Lung (tissue), 12 donors: ENCODE measurements around the gene HLF. TPM values are rescaled to one million over a fixed set of nuclear protein-coding genes. Genes with fewer than 3 reads are reported as not detected.

Source experiments
- ATAC-seq: fragments of 200-7000 bp; cut with Tn5 transposase; one replicate; pipeline ENCODE4 v1.9.1; 2020; ENCODE audit warnings: moderate number of reproducible peaks; ENCODE audit not compliant: insufficient read depth, low FRiP score
- DNase-seq, 3 donors: peaks; one replicate each; pipeline ENCODE4 v3.0.0-alpha.2; 2013 to 2017
- H3K27ac ChIP-seq, 2 donors: one replicate each; pipeline ENCODE4 v1.5.1; 2013; ENCODE audit warnings: mild to moderate bottlenecking in 2 of 2, moderate library complexity in 2 of 2, control low read depth in 1 of 2, inconsistent platforms in 1 of 2, low read depth in 1 of 2, low read length in 1 of 2
- H3K27me3 ChIP-seq, 3 donors: one replicate each; pipeline ENCODE4 v1.5.1; 2013; ENCODE audit warnings: low read length in 2 of 3; ENCODE audit not compliant: control insufficient read depth in 3 of 3, insufficient read depth in 3 of 3
- H3K36me3 ChIP-seq, 4 donors: one replicate each; pipeline ENCODE4 v1.5.1; 2013; ENCODE audit warnings: low read length in 4 of 4, mild to moderate bottlenecking in 1 of 4, moderate library complexity in 1 of 4; ENCODE audit not compliant: control insufficient read depth in 4 of 4, insufficient read depth in 4 of 4
- H3K4me1 ChIP-seq, 5 donors: one replicate each; pipeline ENCODE4 v1.5.1; 2013; ENCODE audit warnings: low read length in 5 of 5, mild to moderate bottlenecking in 2 of 5, moderate library complexity in 1 of 5; ENCODE audit not compliant: control insufficient read depth in 5 of 5, insufficient read depth in 5 of 5
- H3K4me3 ChIP-seq: one replicate; pipeline ENCODE4 v1.5.1; 2013; ENCODE audit warnings: mild to moderate bottlenecking, control low read depth, moderate library complexity
- H3K9ac ChIP-seq, 2 donors: one replicate each; pipeline ENCODE4 v1.5.1; 2013; ENCODE audit warnings: low read length in 2 of 2, control low read depth in 1 of 2; ENCODE audit not compliant: insufficient read depth in 1 of 2
- H3K9me3 ChIP-seq, 4 donors: one replicate each; pipeline ENCODE4 v1.5.1; 2013; ENCODE audit warnings: low read length in 3 of 4, mild to moderate bottlenecking in 1 of 4, moderate library complexity in 1 of 4; ENCODE audit not compliant: control insufficient read depth in 4 of 4, insufficient read depth in 3 of 4
- WGBS, 2 donors: extraction: QIAGEN DNeasy Blood & Tissue Kit; methylation state at CpG; one replicate each; pipeline ENCODE4 v1.1.7; 2013; 5-methylcytosine and 5-hydroxymethylcytosine counted together
- polyA plus RNA-seq, 2 donors: library from polyadenylated mRNA; stranded (reverse); fragments of 200-250 nt; gene quantifications; one replicate each; pipeline ENCODE4 v1.2.1, GENCODE V29; 2013
- total RNA-seq, 2 donors: library from RNA; depleted of rRNA in 1 of 2; stranded (reverse); fragments of >200 nt in 1 of 2; gene quantifications; one replicate each; pipeline ENCODE4 v1.2.1, GENCODE V29; 2014 to 2021
- TF ChIP-seq, protein P1 (sequence below): IDR thresholded peaks from 2 replicates; pipeline ENCODE4 v1.5.1; 2012; ENCODE audit warnings: mild to moderate bottlenecking; ENCODE audit errors: control extremely low read depth, extremely low read depth
- donor health status: control.
- donor health status: control.
- donor health status: Bipolar disorder and iron deficiency.
- donor health status: healthy.
- donor health status: DM: yes; HTN: yes; CAD: no.

HLF gene
- total and polyA plus RNA-seq, 4 donors: 3.2 to 21.3 (median 7.9) TPM

DNA sequence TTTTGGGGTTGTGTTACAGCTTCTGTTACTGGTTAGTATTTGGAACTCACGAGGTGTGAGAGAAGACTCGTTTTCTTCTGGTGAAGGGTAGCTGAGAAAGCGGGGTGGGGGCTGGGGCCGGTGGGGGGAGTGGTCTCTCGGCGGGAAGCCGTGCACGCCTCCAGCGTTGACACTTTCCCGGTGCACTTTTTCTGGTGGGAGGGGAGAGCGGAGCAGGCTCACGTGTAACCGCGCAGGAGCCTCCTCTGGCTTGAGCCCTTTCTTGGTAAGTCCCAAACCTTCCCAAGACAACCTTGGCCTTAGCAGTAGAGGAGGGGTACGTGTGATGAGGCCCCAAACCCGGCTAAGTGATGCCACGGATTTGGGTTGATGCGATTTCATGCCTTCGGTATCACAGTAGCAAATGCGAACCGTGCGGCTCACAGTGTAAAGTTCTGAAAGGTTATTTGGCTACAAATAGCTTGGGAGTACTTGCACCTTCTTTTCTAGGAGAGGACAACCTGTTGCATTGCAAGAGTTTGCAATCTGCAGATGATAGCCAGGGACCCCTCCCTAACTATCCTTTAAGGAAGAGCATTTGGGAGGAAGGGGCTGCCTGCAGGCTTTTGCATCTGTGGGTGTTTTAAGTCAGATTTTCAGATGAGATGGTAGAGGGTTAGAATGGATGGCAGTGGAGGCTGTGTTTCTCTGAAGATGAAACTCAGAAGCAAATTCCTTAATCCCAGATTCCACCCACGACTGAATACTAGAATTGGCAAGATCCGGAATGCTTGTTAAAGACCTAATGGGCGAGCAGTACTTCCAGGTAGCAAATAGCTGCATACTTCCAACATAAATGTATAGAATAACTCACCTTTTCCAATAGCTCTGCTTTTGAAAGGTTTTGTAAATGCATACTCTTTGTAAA is 1.5 kb downstream of the HLF start:
- DNase-seq (peak; percentile 23 to 33 (median 32)), ATAC-seq (no peak)
- TF ChIP-seq, protein P1, sequence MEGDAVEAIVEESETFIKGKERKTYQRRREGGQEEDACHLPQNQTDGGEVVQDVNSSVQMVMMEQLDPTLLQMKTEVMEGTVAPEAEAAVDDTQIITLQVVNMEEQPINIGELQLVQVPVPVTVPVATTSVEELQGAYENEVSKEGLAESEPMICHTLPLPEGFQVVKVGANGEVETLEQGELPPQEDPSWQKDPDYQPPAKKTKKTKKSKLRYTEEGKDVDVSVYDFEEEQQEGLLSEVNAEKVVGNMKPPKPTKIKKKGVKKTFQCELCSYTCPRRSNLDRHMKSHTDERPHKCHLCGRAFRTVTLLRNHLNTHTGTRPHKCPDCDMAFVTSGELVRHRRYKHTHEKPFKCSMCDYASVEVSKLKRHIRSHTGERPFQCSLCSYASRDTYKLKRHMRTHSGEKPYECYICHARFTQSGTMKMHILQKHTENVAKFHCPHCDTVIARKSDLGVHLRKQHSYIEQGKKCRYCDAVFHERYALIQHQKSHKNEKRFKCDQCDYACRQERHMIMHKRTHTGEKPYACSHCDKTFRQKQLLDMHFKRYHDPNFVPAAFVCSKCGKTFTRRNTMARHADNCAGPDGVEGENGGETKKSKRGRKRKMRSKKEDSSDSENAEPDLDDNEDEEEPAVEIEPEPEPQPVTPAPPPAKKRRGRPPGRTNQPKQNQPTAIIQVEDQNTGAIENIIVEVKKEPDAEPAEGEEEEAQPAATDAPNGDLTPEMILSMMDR: no peak
- Histone ChIP-seq H3K27ac (peak overlapping the region; percentile 76 to 88), H3K36me3 (peaks cover 0 to 3% (median 0%) of the 10 kb centered on the region in 4 donors), H3K4me3 (peak overlapping the region; percentile 1), H3K9me3 (peaks cover 0 to 3% (median 0%) of the 10 kb centered on the region in 4 donors), H3K4me1 (peaks cover 0 to 20% (median 6%) of the 10 kb centered on the region in 5 donors), H3K27me3 (peaks cover 0 to 33% (median 30%) of the 10 kb centered on the region in 3 donors), H3K9ac (peak overlapping the region in 1 of 2 donors; percentile 19)
- 13 to 14% methylated on average over 25 of the region's 25 CpGs for WGBS, 2 donors

DNA sequence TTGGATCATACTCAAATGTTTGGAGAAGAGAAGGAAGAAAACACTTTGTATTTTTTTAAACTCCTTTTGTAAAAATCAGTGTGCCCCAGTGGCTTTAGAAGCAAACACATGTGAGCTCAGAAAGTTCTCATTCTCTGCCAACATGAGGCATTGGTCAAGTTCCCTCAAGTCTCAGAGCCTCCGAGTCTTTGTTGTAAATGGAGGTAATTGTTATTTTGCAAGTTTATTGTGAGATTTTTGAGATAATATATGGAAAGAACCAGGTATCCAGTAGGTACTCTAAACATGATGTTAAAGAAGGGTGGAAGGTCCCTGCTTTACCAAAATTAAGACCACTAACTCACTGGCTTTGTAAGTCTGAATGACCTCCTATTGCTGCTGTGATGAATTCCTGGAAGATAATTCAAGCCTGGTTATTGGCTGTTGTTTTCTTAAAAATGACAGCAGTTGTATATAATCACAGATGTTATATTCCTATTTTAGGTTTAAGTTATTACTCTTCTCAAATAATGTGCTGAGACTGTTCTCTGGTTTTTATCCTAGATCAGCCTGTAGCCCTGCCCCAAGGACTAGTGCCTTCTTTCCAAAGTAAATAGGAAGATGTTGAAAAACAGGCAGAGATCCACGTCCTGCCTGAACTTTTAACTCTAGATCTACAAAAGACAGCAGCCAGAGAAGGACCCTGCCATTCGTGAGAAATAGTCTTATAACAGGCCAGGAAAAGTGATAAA is 2.4 kb downstream of the HLF start:
- DNase-seq: no peak
- Histone ChIP-seq H3K4me1 (peaks cover 0 to 20% (median 6%) of the 10 kb centered on the region in 5 donors), H3K36me3 (peaks cover 0 to 3% (median 0%) of the 10 kb centered on the region in 4 donors), H3K27ac (peak overlapping the region in 1 of 2 donors; percentile 69), H3K9me3 (no peaks in the 10 kb centered on the region), H3K27me3 (peaks cover 0 to 28% (median 22%) of the 10 kb centered on the region in 3 donors), H3K9ac (no peak overlapping the region), H3K4me3 (no peak overlapping the region)
- 41 to 49% methylated on average over 3 of the region's 3 CpGs for WGBS, 2 donors
- TF ChIP-seq, protein P1: no peak
- no peak for ATAC-seq

DNA sequence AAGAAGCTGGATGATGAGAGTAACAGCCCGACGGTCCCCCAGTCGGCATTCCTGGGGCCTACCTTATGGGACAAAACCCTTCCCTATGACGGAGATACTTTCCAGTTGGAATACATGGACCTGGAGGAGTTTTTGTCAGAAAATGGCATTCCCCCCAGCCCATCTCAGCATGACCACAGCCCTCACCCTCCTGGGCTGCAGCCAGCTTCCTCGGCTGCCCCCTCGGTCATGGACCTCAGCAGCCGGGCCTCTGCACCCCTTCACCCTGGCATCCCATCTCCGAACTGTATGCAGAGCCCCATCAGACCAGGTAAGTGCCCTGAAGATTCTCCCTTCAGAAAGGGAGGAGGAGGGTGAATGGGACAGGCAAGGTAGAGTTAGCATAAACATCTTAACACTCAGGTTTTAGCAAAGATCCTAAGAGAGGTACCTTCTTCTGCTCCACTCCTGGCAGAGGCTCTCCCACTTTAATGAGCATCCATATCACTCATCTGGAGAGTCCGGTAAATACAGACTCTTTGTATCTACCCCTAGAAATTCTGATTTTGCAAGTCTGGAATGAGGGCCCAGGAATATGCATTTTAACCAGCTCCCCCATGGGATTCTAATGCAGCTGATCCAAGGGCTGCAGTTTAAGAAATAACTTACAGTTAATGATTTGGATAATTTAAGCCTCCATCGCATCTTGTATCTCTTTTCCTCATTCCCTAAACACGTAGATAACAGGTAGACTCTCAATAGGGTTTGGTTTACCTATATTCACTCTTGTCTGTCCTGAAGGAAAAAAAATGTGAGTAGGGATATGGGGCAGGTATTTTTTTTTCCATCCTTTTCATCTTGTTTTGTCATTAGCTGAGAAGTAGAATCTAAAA is 3.3 kb downstream of the HLF start:
- H3K4me3 ChIP-seq: no peak overlapping the region

More for the DNA sequence above, 3.3 kb downstream of the HLF start:
- Histone ChIP-seq H3K36me3 (peaks cover 0 to 3% (median 0%) of the 10 kb centered on the region in 4 donors), H3K27ac (peak overlapping the region; percentile 56 to 69), H3K27me3 (peaks cover 0 to 19% (median 13%) of the 10 kb centered on the region in 3 donors), H3K9me3 (no peaks in the 10 kb centered on the region), H3K4me1 (peaks cover 0 to 20% (median 6%) of the 10 kb centered on the region in 5 donors), H3K9ac (no peak overlapping the region)
- DNase-seq: no peak
- WGBS, 2 donors: 81 to 82% methylated on average over 11 of the region's 11 CpGs
- no peak for ATAC-seq
- TF ChIP-seq, protein P1: no peak
